Keratinocyte (primary cell): Measurements from ENCODE around the gene ZNF81. TPM values are rescaled to one million over a fixed set of nuclear protein-coding genes. Genes with fewer than 3 reads are reported as not detected.
A peak's percentile ranks its signal among the peaks of the same experiment; 100 is the strongest.

Experiments
- DNase-seq: peaks from one replicate; pipeline ENCODE4 v3.0.0-alpha.2; 2011; ENCODE audit warnings: low read depth, missing footprints, low spot score
- FAIRE-seq: peaks from 2 replicates; lab custom pipeline; 2011; peaks lifted over from hg19 to GRCh38; lab: Jason Lieb, UNC
- H2AFZ ChIP-seq: 2 replicates; pipeline ENCODE4 v1.6.0; 2012; ENCODE audit warnings: low read length, control low read depth, inconsistent platforms; ENCODE audit not compliant: control insufficient read depth
- H3K27ac ChIP-seq: 2 replicates; pipeline ENCODE4 v1.5.1; 2011; ENCODE audit warnings: low read length; ENCODE audit not compliant: control insufficient read depth, insufficient read depth
- H3K27me3 ChIP-seq: 3 replicates; pipeline ENCODE4 v1.6.0; 2011; ENCODE audit warnings: low read length; ENCODE audit not compliant: control insufficient read depth, insufficient read depth; ENCODE audit errors: extremely low read depth
- H3K36me3 ChIP-seq, 2 experiments: 2 replicates in 1 of 2; 3 replicates in 1 of 2; pipeline ENCODE4 v1.5.1; 2011; ENCODE audit warnings: low read length in 2 of 2, mild to moderate bottlenecking in 1 of 2; ENCODE audit not compliant: control insufficient read depth in 2 of 2, insufficient read depth in 2 of 2; ENCODE audit errors: extremely low read depth in 1 of 2
- H3K4me1 ChIP-seq: 3 replicates; pipeline ENCODE4 v1.5.1; 2011; ENCODE audit warnings: low read length; ENCODE audit not compliant: control insufficient read depth, insufficient read depth; ENCODE audit errors: extremely low read depth
- H3K4me2 ChIP-seq: 3 replicates; pipeline ENCODE4 v1.6.0; 2011; ENCODE audit warnings: low read depth, low read length; ENCODE audit not compliant: control insufficient read depth, insufficient read depth; ENCODE audit errors: extremely low read depth
- H3K4me3 ChIP-seq, 3 experiments: fragments of 200-600 bp in 1 of 3; sonication (generic) in 1 of 3; 2 replicates in 2 of 3; 3 replicates in 1 of 3; pipeline ENCODE4 v1.5.1; 2011 to 2016; ENCODE audit warnings: low read length in 3 of 3, mild to moderate bottlenecking in 3 of 3, control low read depth in 2 of 3, inconsistent platforms in 1 of 3, low read depth in 1 of 3, mixed read lengths in 1 of 3, mixed run types in 1 of 3, moderate library complexity in 1 of 3; ENCODE audit not compliant: control insufficient read depth in 2 of 3, insufficient read depth in 2 of 3; ENCODE audit errors: extremely low read depth in 1 of 3
- H3K79me2 ChIP-seq: 2 replicates; pipeline ENCODE4 v1.6.0; 2012; ENCODE audit warnings: low read length; ENCODE audit not compliant: control insufficient read depth, insufficient read depth
- H3K9ac ChIP-seq: 3 replicates; pipeline ENCODE4 v1.6.0; 2011; ENCODE audit warnings: low read length; ENCODE audit not compliant: control insufficient read depth, insufficient read depth; ENCODE audit errors: extremely low read depth
- H3K9me1 ChIP-seq: 3 replicates; pipeline ENCODE4 v1.6.0; 2011; ENCODE audit warnings: low read length; ENCODE audit not compliant: control insufficient read depth, insufficient read depth; ENCODE audit errors: extremely low read depth
- H3K9me3 ChIP-seq: 2 replicates; pipeline ENCODE4 v1.5.1; 2012; ENCODE audit warnings: low read depth, low read length; ENCODE audit not compliant: control insufficient read depth
- H4K20me1 ChIP-seq: 3 replicates; pipeline ENCODE4 v1.6.0; 2011; ENCODE audit warnings: low read length; ENCODE audit not compliant: control insufficient read depth, insufficient read depth; ENCODE audit errors: extremely low read depth
- CTCF ChIP-seq, 3 experiments: IDR thresholded peaks in 1 of 3; conservative IDR thresholded peaks in 1 of 3; optimal IDR thresholded peaks in 1 of 3; 2 replicates in 2 of 3; 3 replicates in 1 of 3; pipeline versions ENCODE3 to v1.5.1; 2011; ENCODE audit warnings: low read length in 3 of 3, mild to moderate bottlenecking in 3 of 3, moderate library complexity in 2 of 3, control low read depth in 1 of 3, inconsistent platforms in 1 of 3; ENCODE audit not compliant: insufficient read depth in 2 of 3; ENCODE audit errors: extremely low read depth in 1 of 3
- EZH2 ChIP-seq: IDR thresholded peaks from one replicate; pipeline ENCODE4 v1.6.1; 2012; ENCODE audit warnings: inconsistent platforms, mild to moderate bottlenecking, low read length, moderate library complexity
- dilution Hi-C: fragments of 300-500 bp; cut with MboI; formaldehyde crosslinking; loops from one replicate; pipeline ENCODE4 v1.7.0; 2020; ENCODE audit warnings: low sequenced_read_pairs; ENCODE audit not compliant: extremely low pct_ligation_motif_present
- polyA plus RNA-seq, 5 experiments: library from polyadenylated mRNA; depleted of rRNA in 3 of 5; stranded (reverse) in 3 of 5; stranded (forward) in 1 of 5; unstranded in 1 of 5; fragments of >200 nt; gene quantifications; 1 replicate in 1 of 5; 2 replicates in 3 of 5; 3 replicates in 1 of 5; pipeline versions ENCODE4 v1.2.1 to v1.2.3, GENCODE V29; 2011 to 2012; ENCODE audit warnings: missing spikeins in 2 of 5, low read depth in 1 of 5, low replicate concordance in 1 of 5

The ZNF81 gene
- polyA plus RNA-seq, 1 donor (not counting 4 experiments of a cell fraction or from before 2014, with no cell fraction given), result 5.0 TPM

DNA sequence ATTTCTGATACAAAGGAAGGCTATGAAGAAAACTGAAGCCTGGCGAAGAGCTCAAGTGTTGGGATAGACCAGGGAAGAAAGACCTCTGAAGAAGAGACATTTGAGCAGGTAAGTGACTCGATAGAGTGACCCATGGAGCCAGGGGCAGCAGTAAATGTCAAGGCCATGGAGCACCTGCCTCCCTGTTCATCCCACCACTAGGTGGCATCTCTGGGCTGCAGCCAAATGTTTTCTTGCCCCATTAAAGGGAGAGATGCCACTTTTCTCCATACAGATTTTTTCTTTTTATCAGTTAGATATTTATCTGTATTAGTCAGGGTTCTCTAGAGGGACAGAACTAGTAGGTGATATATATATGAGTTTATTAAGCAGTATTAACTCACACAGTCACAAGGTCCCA is 4.9 kb upstream of the ZNF81 start:
- Histone ChIP-seq H3K4me1 (no peaks in the 10 kb centered on the region), H3K9ac (no peak overlapping the region), H3K9me3 (no peaks in the 10 kb centered on the region), H3K4me3 (no peak overlapping the region), H3K9me1 (no peaks in the 10 kb centered on the region), H3K4me2 (no peak overlapping the region), H2AFZ (no peak overlapping the region), H3K27ac (no peak overlapping the region), H3K36me3 (no peaks in the 10 kb centered on the region), H3K79me2 (no peaks in the 10 kb centered on the region), H4K20me1 (no peaks in the 10 kb centered on the region), H3K27me3 (no peaks in the 10 kb centered on the region)
- TF ChIP-seq CTCF (optimal IDR thresholded peaks at IDR 0.05 in 1 of 3, IDR thresholded peaks at IDR 0.05 in 1 of 3, conservative IDR thresholded peaks at IDR 0.05 in 1 of 3; ENCODE audit: extremely low read depth in 1 of 3, insufficient read depth in 2 of 3, low read length in 3 of 3) (peak; percentile 57 to 84 (median 71)), EZH2 (no peak)
- DNase-seq (no peak), FAIRE-seq (no peak)
- dilution Hi-C loops, result no loop called here

- Histone ChIP-seq H3K27me3 (no peaks in the 10 kb centered on the region), H4K20me1 (no peaks in the 10 kb centered on the region), H3K9me3 (no peaks in the 10 kb centered on the region), H2AFZ (no peak overlapping the region), H3K9me1 (no peaks in the 10 kb centered on the region), H3K4me3 (no peak overlapping the region), H3K79me2 (peaks cover 3% of the 10 kb centered on the region), H3K27ac (no peak overlapping the region), H3K4me1 (no peaks in the 10 kb centered on the region), H3K9ac (no peak overlapping the region), H3K4me2 (no peak overlapping the region), H3K36me3 (no peaks in the 10 kb centered on the region)
- DNase-seq, result no peak
- FAIRE-seq, result no peak
- dilution Hi-C loops, result no loop called here
- TF ChIP-seq EZH2, result no peak
- TF ChIP-seq CTCF (optimal IDR thresholded peaks at IDR 0.05 in 1 of 3, IDR thresholded peaks at IDR 0.05 in 1 of 3, conservative IDR thresholded peaks at IDR 0.05 in 1 of 3; ENCODE audit: extremely low read depth in 1 of 3, insufficient read depth in 2 of 3, low read length in 3 of 3), result no peak
Measured at GRCh38 chrX:47838361-47838760, 1.7 kb downstream of the ZNF81 start.
